IgD-negative memory B cell (primary cell): ENCODE data around the gene TAF12. TPM values are rescaled to one million over a fixed set of nuclear protein-coding genes. Genes with fewer than 3 reads are reported as not detected.
"Not testable (repeated sequence)": the region's sequence is repeated elsewhere in the genome, so short reads cannot be mapped to it uniquely, and the experiment has no call there.

Experiments used
- H3K27ac Mint-ChIP-seq, 3 donors: one replicate each; pipeline ENCODE4 v1.8.0; 2020 to 2022; ENCODE audit warnings: mild to moderate bottlenecking in 3 of 3, mixed read lengths in 3 of 3, moderate library complexity in 1 of 3
- H3K27me3 Mint-ChIP-seq: one replicate; pipeline ENCODE4 v1.8.0; 2021; ENCODE audit warnings: mixed read lengths
- H3K36me3 Mint-ChIP-seq: one replicate; pipeline ENCODE4 v1.8.0; 2020; ENCODE audit warnings: mild to moderate bottlenecking, mixed read lengths
- H3K4me1 Mint-ChIP-seq, 3 donors: one replicate each; pipeline ENCODE4 v1.8.0; 2020 to 2022; ENCODE audit warnings: mixed read lengths in 3 of 3, mild to moderate bottlenecking in 1 of 3
- H3K4me3 Mint-ChIP-seq, 4 donors: one replicate each; pipeline ENCODE4 v1.8.0; 2020 to 2022; ENCODE audit warnings: mild to moderate bottlenecking in 4 of 4, mixed read lengths in 4 of 4, moderate library complexity in 3 of 4
- H3K9me3 Mint-ChIP-seq, 3 donors: one replicate each; pipeline ENCODE4 v1.8.0; 2020 to 2021; ENCODE audit warnings: mixed read lengths in 3 of 3, mild to moderate bottlenecking in 1 of 3
- polyA plus RNA-seq: library from polyadenylated mRNA; unstranded; fragments of 300-500 nt; fragmentation: Illumina TruSeq; gene quantifications from one replicate; pipeline ENCODE4 v1.2.3, GENCODE V29; 2021

The TAF12 gene
- polyA plus RNA-seq, 1 donor from 2014 or later = 37.5 TPM

- Mint-ChIP-seq H3K4me3 (no peak overlapping the region), H3K27me3 (no peaks in the 10 kb centered on the region), H3K9me3 (no peaks in the 10 kb centered on the region), H3K27ac (no peak overlapping the region), H3K36me3 (peaks cover 5% of the 10 kb centered on the region), H3K4me1 (peaks cover 0 to 2% (median 0%) of the 10 kb centered on the region in 3 donors)
Observed at GRCh38 chr1:28604962-28605361, 37.9 kb downstream of the TAF12 start.

- H3K4me1 Mint-ChIP-seq = peaks cover 0 to 2% (median 0%) of the 10 kb centered on the region in 3 donors
- H3K4me3 Mint-ChIP-seq = no peak overlapping the region
- H3K36me3 Mint-ChIP-seq = peaks cover 3% of the 10 kb centered on the region
- no peak overlapping the region for H3K27ac Mint-ChIP-seq
- no peaks in the 10 kb centered on the region for H3K9me3 Mint-ChIP-seq
- no peaks in the 10 kb centered on the region for H3K27me3 Mint-ChIP-seq
Observed at GRCh38 chr1:28604411-28604810, 38.5 kb downstream of the TAF12 start.

- no peaks in the 10 kb centered on the region for H3K9me3 Mint-ChIP-seq
- H3K36me3 Mint-ChIP-seq = peaks cover 3% of the 10 kb centered on the region
- H3K4me1 Mint-ChIP-seq = peaks cover 0 to 2% (median 0%) of the 10 kb centered on the region in 3 donors
- peak overlapping the region in 1 of 3 donors; percentile 9 for H3K27ac Mint-ChIP-seq
- no peaks in the 10 kb centered on the region for H3K27me3 Mint-ChIP-seq
- no peak overlapping the region for H3K4me3 Mint-ChIP-seq
Observed at GRCh38 chr1:28602536-28603439, 40.1 kb downstream of the TAF12 start.

- no peak overlapping the region for H3K27ac Mint-ChIP-seq
- no peaks in the 10 kb centered on the region for H3K9me3 Mint-ChIP-seq
- H3K36me3 Mint-ChIP-seq = peaks cover 3% of the 10 kb centered on the region
- peaks cover 0 to 2% (median 0%) of the 10 kb centered on the region in 3 donors for H3K4me1 Mint-ChIP-seq
- no peaks in the 10 kb centered on the region for H3K27me3 Mint-ChIP-seq
- H3K4me3 Mint-ChIP-seq = no peak overlapping the region
Observed at GRCh38 chr1:28601696-28602095, 41.2 kb downstream of the TAF12 start.

- not testable (repeated sequence) for H3K27me3 Mint-ChIP-seq, H3K4me1 Mint-ChIP-seq, H3K36me3 Mint-ChIP-seq, H3K9me3 Mint-ChIP-seq, H3K4me3 Mint-ChIP-seq, H3K27ac Mint-ChIP-seq
Observed at GRCh38 chr1:28596276-28596675, 46.6 kb downstream of the TAF12 start.

- Mint-ChIP-seq H3K9me3 (no peaks in the 10 kb centered on the region), H3K4me3 (peak overlapping the region in 1 of 4 donors; percentile 55), H3K4me1 (peaks cover 2 to 4% (median 2%) of the 10 kb centered on the region in 3 donors), H3K27ac (no peak overlapping the region), H3K36me3 (peaks cover 2% of the 10 kb centered on the region), H3K27me3 (peaks cover 2% of the 10 kb centered on the region)
Observed at GRCh38 chr1:28595412-28596191, 47.3 kb downstream of the TAF12 start.

GRCh38 chr1:28594686-28595411 is 48.0 kb downstream of the TAF12 start:
- H3K27ac Mint-ChIP-seq, H3K27me3 Mint-ChIP-seq, H3K4me1 Mint-ChIP-seq, H3K9me3 Mint-ChIP-seq, H3K36me3 Mint-ChIP-seq: not testable (repeated sequence)
- H3K4me3 Mint-ChIP-seq = peak overlapping the region in 1 of 4 donors; percentile 55

- not testable (repeated sequence) for H3K36me3 Mint-ChIP-seq, H3K4me3 Mint-ChIP-seq, H3K4me1 Mint-ChIP-seq, H3K27ac Mint-ChIP-seq, H3K27me3 Mint-ChIP-seq, H3K9me3 Mint-ChIP-seq
Observed at GRCh38 chr1:28593988-28594356, 48.9 kb downstream of the TAF12 start.

- Mint-ChIP-seq H3K36me3 (peaks cover 2% of the 10 kb centered on the region), H3K27me3 (peaks cover 2% of the 10 kb centered on the region), H3K4me3 (peak overlapping the region; percentile 72 to 95 (median 81)), H3K27ac (no peak overlapping the region), H3K9me3 (no peaks in the 10 kb centered on the region), H3K4me1 (peaks cover 2 to 4% (median 3%) of the 10 kb centered on the region in 3 donors)
Observed at GRCh38 chr1:28592321-28593071, 50.4 kb downstream of the TAF12 start.

- Mint-ChIP-seq H3K27ac (no peak within 1 kb of the TSS), H3K4me3 (peak within 1 kb of the TSS; percentile 72 to 95 (median 81)), H3K9me3 (no peaks in the 10 kb centered on the region), H3K27me3 (peaks cover 2% of the 10 kb centered on the region), H3K4me1 (peaks cover 8 to 11% (median 9%) of the 10 kb centered on the region in 3 donors), H3K36me3 (peaks cover 2% of the 10 kb centered on the region)
Observed at GRCh38 chr1:28591708-28592320, 51.1 kb downstream of the TAF12 start, which contains the start of gene RAB42. RAB42 (plus strand) TSS chr1:28592265; CDS start chr1:28592512, 247 bp downstream.

GRCh38 chr1:28586585-28587391 is 56.1 kb downstream of the TAF12 start:
- Mint-ChIP-seq H3K4me1 (peaks cover 16 to 19% (median 18%) of the 10 kb centered on the region in 3 donors), H3K4me3 (peak overlapping the region in 1 of 4 donors; percentile 10), H3K27ac (peak overlapping the region; percentile 17 to 51 (median 25))
- not testable (repeated sequence) for H3K27me3 Mint-ChIP-seq, H3K36me3 Mint-ChIP-seq, H3K9me3 Mint-ChIP-seq

- Mint-ChIP-seq H3K27me3 (no peaks in the 10 kb centered on the region), H3K27ac (peak overlapping the region; percentile 69 to 92 (median 76)), H3K4me1 (peaks cover 31 to 39% (median 36%) of the 10 kb centered on the region in 3 donors), H3K36me3 (no peaks in the 10 kb centered on the region), H3K4me3 (peak overlapping the region; percentile 93 to 100 (median 98)), H3K9me3 (no peaks in the 10 kb centered on the region)
Observed at GRCh38 chr1:28582248-28582615, 60.6 kb downstream of the TAF12 start.

- Mint-ChIP-seq H3K27me3 (no peaks in the 10 kb centered on the region), H3K4me3 (peak overlapping the region; percentile 93 to 100 (median 98)), H3K27ac (peak overlapping the region; percentile 69 to 92 (median 76)), H3K9me3 (no peaks in the 10 kb centered on the region), H3K4me1 (peaks cover 28 to 36% (median 31%) of the 10 kb centered on the region in 3 donors), H3K36me3 (no peaks in the 10 kb centered on the region)
Observed at GRCh38 chr1:28581531-28582247, 61.2 kb downstream of the TAF12 start.
